Measurements from ENCODE around the gene ARHGAP44. TPM values are rescaled to one million over a fixed set of nuclear protein-coding genes. Genes with fewer than 3 reads are reported as not detected.

The ARHGAP44 gene
- total RNA-seq, 1 experiment from 2014 or later, result 9.9 TPM

- no CpG with 5 or more reads among the region's 4 CpGs for WGBS (ENCODE audit: extremely low coverage, insufficient read length, low lambda C conversion rate)
Measured at GRCh38 chr17:12947047-12947446, 157.7 kb downstream of the ARHGAP44 start.

More at GRCh38 chr17:12947047-12947446, 157.7 kb downstream of the ARHGAP44 start:
- H3K79me1 ChIP-seq (ENCODE audit: insufficient read depth, low read depth, low read length, poor library complexity, severe bottlenecking), result no peaks in the 10 kb centered on the region
- no peak overlapping the region for H2AK5ac ChIP-seq (ENCODE audit: insufficient read length, low read length)
- no peaks in the 10 kb centered on the region for H4K20me1 ChIP-seq (ENCODE audit: control insufficient read depth, insufficient read depth, insufficient read length)
- H3K27ac ChIP-seq (ENCODE audit: insufficient read length, low read depth, low read length), result no peak overlapping the region
- Mint-ChIP-seq H3K36me3 (ENCODE audit: insufficient read depth in 1 of 3, low read depth in 3 of 3) (peaks cover 13 to 43% (median 35%) of the 10 kb centered on the region in 3 experiments; a peak in 6 of 7 replicates), H3K27ac (peak overlapping the region in 1 of 3 experiments; percentile 5; a peak in 1 of 7 replicates), H3K9me3 (no peaks in the 10 kb centered on the region), H3K4me1 (no peaks in the 10 kb centered on the region), H3K27me3 (ENCODE audit: low read depth) (no peaks in the 10 kb centered on the region), H3K4me3 (no peak overlapping the region)
- no peak overlapping the region for H3K9ac ChIP-seq (ENCODE audit: extremely low read depth, insufficient read length, low read length)
- no peak for TF ChIP-seq CTCF (conservative IDR thresholded peaks at IDR 0.05)
- no peak overlapping the region for H3K56ac ChIP-seq (ENCODE audit: insufficient read length, low read depth, low read length)
- H2BK12ac ChIP-seq (ENCODE audit: insufficient read length, low read depth, low read length), result no peak overlapping the region
- H3K79me2 ChIP-seq (ENCODE audit: insufficient read depth, low read length), result no peaks in the 10 kb centered on the region
- no peak overlapping the region for H3K4me2 ChIP-seq (ENCODE audit: insufficient read depth, insufficient read length, low read length)
- H3K9me3 ChIP-seq (ENCODE audit: control insufficient read depth, low read depth, low read length), result no peaks in the 10 kb centered on the region
- no peaks in the 10 kb centered on the region for H3K27me3 ChIP-seq (ENCODE audit: insufficient read depth, low read length)
- H4K91ac ChIP-seq (ENCODE audit: insufficient read length, low read depth, low read length), result no peak overlapping the region
- no peaks in the 10 kb centered on the region for H3K4me1 ChIP-seq (ENCODE audit: insufficient read depth, low read length)
- H2BK15ac ChIP-seq (ENCODE audit: low read depth, low read length), result no peak overlapping the region
- no peak overlapping the region for H2AFZ ChIP-seq (ENCODE audit: low read length)
- no peak overlapping the region for H3K18ac ChIP-seq (ENCODE audit: insufficient read length, low read depth, low read length)
- no peak overlapping the region for H3K4ac ChIP-seq (ENCODE audit: low read depth, low read length)
- no peak overlapping the region for H2BK5ac ChIP-seq (ENCODE audit: insufficient read length, low read length)
- no peak overlapping the region for H3T11ph ChIP-seq (ENCODE audit: low read length)
- H3K14ac ChIP-seq (ENCODE audit: insufficient read depth, low read length), result no peak overlapping the region
- no peak overlapping the region for H3K23ac ChIP-seq (ENCODE audit: insufficient read length, low read depth, low read length)
- H3K23me2 ChIP-seq (ENCODE audit: insufficient read length, low read depth, low read length, poor library complexity, severe bottlenecking), result no peaks in the 10 kb centered on the region
- H4K5ac ChIP-seq (ENCODE audit: insufficient read length, low read depth, low read length), result no peak overlapping the region
- H4K8ac ChIP-seq (replicated peaks; ENCODE audit: insufficient read length, low read depth, low read length), result no peak overlapping the region
- H2BK120ac ChIP-seq (ENCODE audit: low read depth, low read length, poor library complexity, severe bottlenecking), result no peak overlapping the region
- DNase-seq, result no peak
- no peak overlapping the region for H2BK20ac ChIP-seq (ENCODE audit: low read depth, low read length, poor library complexity, severe bottlenecking)
